Activated T-cell treated with anti-CD3 and anti-CD28 coated beads, Interleukin-2, amount 50 U/mL, for 24 hours (primary cell): Measurements from ENCODE around the gene SCMH1.

ENCODE experiments used
- DNase-seq: peaks from one replicate; pipeline ENCODE4 v3.0.0-alpha.2; 2020
- H3K27ac Mint-ChIP-seq: 2 replicates; pipeline ENCODE4 v1.8.0; 2020; ENCODE audit warnings: mild to moderate bottlenecking, mixed read lengths
- H3K27me3 Mint-ChIP-seq: 2 replicates; pipeline ENCODE4 v1.8.0; 2020; ENCODE audit warnings: mixed read lengths
- H3K36me3 Mint-ChIP-seq: 2 replicates; pipeline ENCODE4 v1.8.0; 2020; ENCODE audit warnings: low read depth, mixed read lengths
- H3K4me1 Mint-ChIP-seq: 2 replicates; pipeline ENCODE4 v1.8.0; 2020; ENCODE audit warnings: low read depth, mixed read lengths
- H3K4me3 Mint-ChIP-seq: 2 replicates; pipeline ENCODE4 v1.8.0; 2020; ENCODE audit warnings: mild to moderate bottlenecking, moderate library complexity, mixed read lengths
- H3K9me3 Mint-ChIP-seq: 2 replicates; pipeline ENCODE4 v1.8.0; 2020; ENCODE audit warnings: mixed read lengths

SCMH1 gene

DNA sequence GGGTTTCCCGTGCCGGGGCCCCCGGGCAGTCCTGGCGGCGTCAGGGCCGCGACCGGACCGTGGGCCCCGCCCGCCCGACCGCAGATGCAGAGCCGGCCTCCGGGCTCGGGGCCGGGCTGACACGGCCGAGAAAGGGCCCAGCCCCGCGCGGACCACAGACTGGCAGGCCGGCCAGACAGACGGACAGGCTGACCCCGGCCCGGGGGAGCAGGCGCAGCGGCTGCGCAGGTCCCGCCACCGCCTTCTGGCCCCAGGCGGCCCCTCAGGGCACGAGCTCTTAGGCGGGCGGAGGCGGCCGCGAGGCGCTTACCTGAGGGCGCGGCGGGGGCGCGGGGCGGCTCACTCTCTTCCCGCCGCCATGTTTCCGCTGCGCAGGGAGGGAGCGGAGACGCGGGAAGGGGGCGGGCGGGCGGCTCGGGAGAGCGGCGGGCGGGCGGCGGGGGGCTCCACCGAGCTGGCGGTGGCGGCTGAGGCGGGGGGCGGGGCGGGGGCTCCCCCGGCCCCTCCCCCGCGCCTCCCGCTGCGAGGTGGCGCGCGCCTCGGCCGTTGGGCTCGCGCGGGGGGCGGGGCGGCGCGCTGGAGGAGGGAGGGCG, at the start of gene SCMH1:
TSS of gene SCMH1 (minus strand) at position 558 of the 593 bp plus-strand sequence. CDS start 56,173 bp downstream, outside the sequence.
- H3K36me3 Mint-ChIP-seq, result peaks cover 5% of the 10 kb centered on the region
- peak within 1 kb of the TSS; percentile 89 for H3K27ac Mint-ChIP-seq
- H3K27me3 Mint-ChIP-seq, result no peaks in the 10 kb centered on the region
- peaks cover 26% of the 10 kb centered on the region for H3K4me1 Mint-ChIP-seq
- H3K4me3 Mint-ChIP-seq, result peak within 1 kb of the TSS; percentile 85
- peak; percentile 77 for DNase-seq
- H3K9me3 Mint-ChIP-seq, result no peaks in the 10 kb centered on the region

DNA sequence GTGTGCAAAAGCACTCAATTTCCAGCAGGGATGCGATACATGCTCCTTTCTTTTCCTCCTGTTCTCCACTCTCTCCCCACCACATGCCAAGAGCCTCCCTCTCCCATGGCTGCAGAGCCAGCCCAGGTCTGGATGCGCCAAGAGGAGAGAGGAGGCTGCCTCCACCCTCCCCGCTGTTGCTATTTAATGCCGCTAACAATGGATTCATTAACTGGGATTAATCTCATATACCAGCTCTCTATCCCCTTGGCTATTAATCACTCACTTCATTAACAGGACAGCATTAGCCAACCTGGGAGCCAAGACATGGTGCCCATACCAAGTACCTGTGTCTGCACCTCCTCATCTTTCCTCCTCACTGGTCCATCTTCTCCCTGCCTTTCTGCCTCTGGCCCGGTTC, 49.1 kb upstream of the SCMH1 start:
- H3K27me3 Mint-ChIP-seq, result peaks cover 51% of the 10 kb centered on the region
- H3K4me1 Mint-ChIP-seq, result no peaks in the 10 kb centered on the region
- H3K9me3 Mint-ChIP-seq, result no peaks in the 10 kb centered on the region
- no peak overlapping the region for H3K4me3 Mint-ChIP-seq
- no peak for DNase-seq
- H3K27ac Mint-ChIP-seq, result no peak overlapping the region
- H3K36me3 Mint-ChIP-seq, result no peaks in the 10 kb centered on the region

DNA sequence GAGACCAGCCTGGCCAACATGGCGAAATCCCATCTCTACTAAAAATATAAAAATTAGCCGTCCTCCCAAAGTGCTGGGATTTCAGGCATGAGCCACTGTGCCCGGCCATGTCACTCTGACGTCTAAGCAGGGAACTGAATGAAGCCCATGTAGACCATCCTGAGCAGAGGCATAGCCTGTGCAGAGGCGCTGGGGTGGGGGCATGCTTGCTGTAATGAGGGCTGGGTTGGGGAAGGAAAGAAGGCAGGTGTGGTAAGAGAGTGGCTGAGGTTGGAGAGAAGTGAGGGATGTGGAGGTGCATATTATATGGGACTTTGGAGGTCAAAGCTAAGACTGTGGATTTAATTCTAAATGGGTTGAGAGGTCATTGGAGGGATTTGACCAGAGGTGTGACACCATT, 47.1 kb upstream of the SCMH1 start:
- no peak for DNase-seq
- no peaks in the 10 kb centered on the region for H3K36me3 Mint-ChIP-seq
- no peaks in the 10 kb centered on the region for H3K9me3 Mint-ChIP-seq
- H3K27ac Mint-ChIP-seq, result no peak overlapping the region
- no peak overlapping the region for H3K4me3 Mint-ChIP-seq
- peaks cover 57% of the 10 kb centered on the region for H3K27me3 Mint-ChIP-seq
- H3K4me1 Mint-ChIP-seq, result no peaks in the 10 kb centered on the region

DNA sequence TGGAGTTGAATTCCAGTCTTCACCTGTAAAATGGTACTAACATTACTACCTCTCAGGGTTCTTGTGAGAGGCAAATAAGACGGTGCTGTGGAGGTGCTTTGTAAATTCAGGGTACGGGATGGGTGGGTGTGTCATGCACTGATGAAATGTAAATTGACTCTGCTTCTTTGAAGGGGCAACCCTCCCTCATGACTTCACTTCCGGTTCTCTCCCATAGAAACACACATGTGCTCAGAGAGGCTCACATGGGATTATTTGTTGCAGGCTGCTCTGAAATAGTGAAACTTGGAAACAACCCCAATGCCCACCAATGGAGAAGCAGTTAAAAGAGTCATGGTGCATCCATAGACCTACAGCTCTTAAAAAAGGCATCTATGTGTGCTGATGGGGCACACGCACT, 44.9 kb upstream of the SCMH1 start:
- Mint-ChIP-seq H3K4me3 (no peak overlapping the region), H3K27me3 (peaks cover 63% of the 10 kb centered on the region), H3K36me3 (no peaks in the 10 kb centered on the region), H3K27ac (no peak overlapping the region), H3K4me1 (no peaks in the 10 kb centered on the region), H3K9me3 (no peaks in the 10 kb centered on the region)
- no peak for DNase-seq

DNA sequence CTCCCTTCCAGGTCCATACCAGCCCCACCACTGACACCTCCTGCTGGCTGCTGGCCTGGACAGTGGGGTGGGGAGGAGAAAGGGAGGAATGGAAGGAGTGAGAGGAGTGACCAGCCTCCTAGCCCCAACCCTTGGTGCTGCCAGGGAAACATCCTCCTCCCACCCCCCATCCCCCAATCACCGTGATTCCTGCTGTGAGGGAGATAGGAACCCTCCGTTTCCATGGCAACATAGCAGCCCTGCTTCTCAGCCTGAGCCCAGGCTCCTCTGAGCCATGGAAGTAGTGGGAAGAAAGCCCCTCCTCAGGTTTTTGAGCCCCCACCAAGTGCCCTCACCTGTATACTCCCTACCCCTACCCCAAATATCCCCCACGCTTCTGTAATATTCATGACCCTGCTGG, 44.4 kb upstream of the SCMH1 start:
- H3K27me3 Mint-ChIP-seq, result peaks cover 64% of the 10 kb centered on the region
- H3K4me1 Mint-ChIP-seq, result no peaks in the 10 kb centered on the region
- no peaks in the 10 kb centered on the region for H3K36me3 Mint-ChIP-seq
- H3K27ac Mint-ChIP-seq, result no peak overlapping the region
- H3K9me3 Mint-ChIP-seq, result no peaks in the 10 kb centered on the region
- DNase-seq, result no peak
- H3K4me3 Mint-ChIP-seq, result no peak overlapping the region

DNA sequence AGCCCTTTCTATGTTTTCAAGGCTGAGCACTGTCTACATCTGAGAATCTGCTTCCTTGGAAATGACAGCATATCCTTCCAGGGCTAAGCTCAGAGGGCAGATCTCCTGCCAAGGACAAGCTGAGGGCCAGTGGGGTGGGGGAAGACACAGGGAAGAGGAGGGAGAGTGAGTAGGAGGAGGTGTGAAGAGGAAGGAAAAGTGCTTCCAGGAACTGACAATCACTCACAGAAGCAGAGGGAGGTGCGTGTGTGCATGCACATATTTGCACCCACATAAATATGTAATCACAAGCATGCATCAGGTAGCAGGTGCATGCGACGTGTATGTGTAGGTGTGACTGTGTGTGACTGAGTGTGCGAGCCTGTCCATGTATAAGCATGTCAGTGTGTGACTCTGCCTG, 43.7 kb upstream of the SCMH1 start:
- H3K4me3 Mint-ChIP-seq, result no peak overlapping the region
- H3K27me3 Mint-ChIP-seq, result peaks cover 61% of the 10 kb centered on the region
- H3K36me3 Mint-ChIP-seq, result no peaks in the 10 kb centered on the region
- no peak overlapping the region for H3K27ac Mint-ChIP-seq
- DNase-seq, result no peak
- no peaks in the 10 kb centered on the region for H3K4me1 Mint-ChIP-seq
- H3K9me3 Mint-ChIP-seq, result no peaks in the 10 kb centered on the region

DNA sequence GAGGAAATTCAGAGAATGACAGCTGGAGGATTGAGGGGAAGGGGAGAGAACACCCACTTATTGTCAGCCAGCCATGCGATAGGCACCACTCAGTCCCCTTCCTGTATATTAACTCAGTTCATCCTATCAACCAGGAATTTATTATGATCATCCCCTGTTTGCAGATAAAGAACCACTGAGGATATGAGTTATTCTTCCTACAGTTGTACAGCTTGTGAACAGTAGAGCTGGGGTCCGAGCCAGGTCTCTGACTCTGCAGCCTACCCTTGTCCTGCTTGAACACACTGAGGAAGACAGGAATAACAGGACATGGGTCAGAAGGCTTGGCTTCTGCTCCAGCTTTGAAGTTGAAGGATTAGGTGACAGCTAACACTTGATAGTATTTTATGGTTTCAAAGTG, 42.0 kb upstream of the SCMH1 start:
- DNase-seq, result no peak
- Mint-ChIP-seq H3K27ac (no peak overlapping the region), H3K4me3 (no peak overlapping the region), H3K9me3 (no peaks in the 10 kb centered on the region), H3K4me1 (no peaks in the 10 kb centered on the region), H3K36me3 (no peaks in the 10 kb centered on the region), H3K27me3 (peaks cover 50% of the 10 kb centered on the region)

DNA sequence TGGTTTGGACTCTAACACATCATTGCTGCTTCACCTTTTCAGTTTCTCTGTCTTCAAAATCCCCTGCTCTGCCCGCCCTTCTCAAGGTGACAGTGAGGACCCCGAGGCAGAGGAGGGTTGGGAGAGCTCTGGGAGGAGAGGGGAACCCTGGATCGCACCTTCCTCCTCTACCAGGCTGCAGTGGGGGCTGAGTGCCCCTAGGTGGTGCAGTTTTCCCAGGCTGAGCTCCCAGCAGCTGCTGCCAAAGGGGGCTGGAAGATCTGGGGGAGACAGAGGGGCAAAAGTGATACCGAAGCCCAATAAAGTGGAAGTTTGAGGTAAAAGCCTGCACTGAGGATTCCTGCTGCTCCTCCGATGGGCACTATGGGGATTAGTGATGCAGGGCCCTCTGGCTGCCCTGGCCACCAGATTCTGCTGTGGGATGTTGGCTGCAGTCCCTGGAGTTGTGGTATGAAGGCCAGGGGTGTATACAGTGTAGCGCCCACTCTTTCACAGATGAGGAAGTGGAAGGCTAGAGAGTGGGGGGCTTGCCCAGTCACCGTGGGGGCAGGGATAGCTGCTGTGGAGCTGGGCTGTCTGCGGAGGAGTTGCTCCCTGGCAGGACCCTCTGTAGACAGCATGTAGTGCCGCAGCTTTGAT, 40.7 kb upstream of the SCMH1 start:
- Mint-ChIP-seq H3K36me3 (no peaks in the 10 kb centered on the region), H3K27me3 (peaks cover 45% of the 10 kb centered on the region), H3K4me1 (no peaks in the 10 kb centered on the region), H3K4me3 (no peak overlapping the region), H3K27ac (no peak overlapping the region), H3K9me3 (no peaks in the 10 kb centered on the region)
- peak; percentile 52 for DNase-seq

DNA sequence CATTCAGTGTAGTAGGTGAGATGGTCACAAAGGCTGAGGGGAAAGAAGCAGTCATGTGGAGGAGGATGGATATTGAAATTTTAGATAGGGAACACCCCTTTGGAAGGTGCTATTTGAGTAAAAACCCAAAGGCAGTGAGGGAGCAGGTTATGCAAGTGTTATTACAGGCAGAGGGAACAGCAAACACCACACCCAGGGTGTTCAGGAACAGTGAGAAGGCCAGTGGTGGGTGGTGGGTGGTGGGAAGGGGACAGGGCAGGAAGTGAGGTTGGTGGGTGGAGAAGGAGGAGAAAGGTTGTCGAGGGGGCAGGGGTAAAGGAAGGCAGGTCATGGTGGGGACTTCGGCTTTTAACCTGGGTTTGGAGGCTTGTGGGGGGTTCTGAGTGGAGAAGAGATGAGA, 39.2 kb upstream of the SCMH1 start:
- no peaks in the 10 kb centered on the region for H3K9me3 Mint-ChIP-seq
- peaks cover 39% of the 10 kb centered on the region for H3K27me3 Mint-ChIP-seq
- H3K4me3 Mint-ChIP-seq, result no peak overlapping the region
- H3K27ac Mint-ChIP-seq, result no peak overlapping the region
- H3K36me3 Mint-ChIP-seq, result no peaks in the 10 kb centered on the region
- DNase-seq, result no peak
- no peaks in the 10 kb centered on the region for H3K4me1 Mint-ChIP-seq

DNA sequence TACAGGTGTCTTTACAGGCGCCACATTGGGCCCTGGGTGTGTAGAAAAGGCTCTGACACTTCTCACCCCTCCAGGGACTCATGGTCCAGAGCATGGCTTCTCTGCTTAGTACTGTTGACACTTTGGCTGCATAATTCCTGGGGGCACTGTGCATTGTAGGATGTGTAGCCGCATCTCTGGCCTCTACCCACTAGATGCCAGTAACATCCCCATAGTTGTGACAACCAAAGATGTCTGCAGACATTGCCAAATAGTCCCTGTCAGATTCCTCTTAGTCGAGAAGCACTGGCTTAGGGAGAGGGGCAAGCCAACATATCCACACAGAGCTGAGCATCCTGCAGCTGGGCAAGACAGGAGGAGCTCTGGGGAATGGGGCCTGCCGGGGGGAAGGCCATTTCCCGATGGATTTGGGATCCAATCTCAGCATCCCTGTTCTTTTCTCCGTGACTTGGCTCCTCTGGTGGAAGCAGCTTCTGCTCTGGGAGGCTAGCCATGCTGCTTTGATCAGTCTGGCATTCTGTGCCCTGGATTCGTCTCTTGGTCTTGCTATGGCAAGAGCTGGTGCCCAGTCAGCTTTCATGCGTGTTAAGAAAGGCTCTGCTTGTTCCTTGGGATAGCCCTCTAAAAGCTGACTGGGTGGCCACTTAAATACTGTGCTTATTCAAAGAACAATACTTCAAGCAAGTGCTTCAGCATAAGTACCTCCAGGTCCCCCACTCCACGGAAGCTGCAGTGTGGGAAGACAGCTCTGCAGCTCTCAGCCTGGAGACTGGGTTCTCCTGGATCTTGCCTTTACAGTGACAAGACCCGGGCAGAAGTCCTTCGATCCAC, 38.3 kb upstream of the SCMH1 start:
- H3K27ac Mint-ChIP-seq, result no peak overlapping the region
- H3K4me1 Mint-ChIP-seq, result no peaks in the 10 kb centered on the region
- no peak for DNase-seq
- no peaks in the 10 kb centered on the region for H3K36me3 Mint-ChIP-seq
- peaks cover 31% of the 10 kb centered on the region for H3K27me3 Mint-ChIP-seq
- H3K4me3 Mint-ChIP-seq, result no peak overlapping the region
- no peaks in the 10 kb centered on the region for H3K9me3 Mint-ChIP-seq

DNA sequence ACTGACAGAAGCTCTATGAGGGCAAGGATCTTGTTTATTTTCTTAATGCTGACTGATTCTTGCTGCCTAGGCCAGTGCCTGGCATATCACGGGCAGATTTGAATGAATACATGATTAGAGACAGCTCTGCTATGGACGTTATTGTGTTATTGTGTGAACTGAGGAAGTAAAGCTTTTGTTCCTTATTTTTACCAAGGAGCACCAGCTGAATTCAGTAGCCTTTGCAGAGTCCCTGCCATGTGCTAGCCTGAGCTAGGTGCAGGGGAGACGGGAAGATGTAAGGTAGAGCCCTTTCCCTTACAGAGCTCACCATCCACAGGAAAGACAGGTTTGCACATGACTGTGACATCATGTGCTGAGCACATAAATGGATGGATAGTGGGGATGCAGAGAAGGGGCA, 36.0 kb upstream of the SCMH1 start:
- H3K9me3 Mint-ChIP-seq, result no peaks in the 10 kb centered on the region
- DNase-seq, result no peak
- H3K4me3 Mint-ChIP-seq, result no peak overlapping the region
- peaks cover 26% of the 10 kb centered on the region for H3K27me3 Mint-ChIP-seq
- no peaks in the 10 kb centered on the region for H3K4me1 Mint-ChIP-seq
- no peaks in the 10 kb centered on the region for H3K36me3 Mint-ChIP-seq
- no peak overlapping the region for H3K27ac Mint-ChIP-seq

DNA sequence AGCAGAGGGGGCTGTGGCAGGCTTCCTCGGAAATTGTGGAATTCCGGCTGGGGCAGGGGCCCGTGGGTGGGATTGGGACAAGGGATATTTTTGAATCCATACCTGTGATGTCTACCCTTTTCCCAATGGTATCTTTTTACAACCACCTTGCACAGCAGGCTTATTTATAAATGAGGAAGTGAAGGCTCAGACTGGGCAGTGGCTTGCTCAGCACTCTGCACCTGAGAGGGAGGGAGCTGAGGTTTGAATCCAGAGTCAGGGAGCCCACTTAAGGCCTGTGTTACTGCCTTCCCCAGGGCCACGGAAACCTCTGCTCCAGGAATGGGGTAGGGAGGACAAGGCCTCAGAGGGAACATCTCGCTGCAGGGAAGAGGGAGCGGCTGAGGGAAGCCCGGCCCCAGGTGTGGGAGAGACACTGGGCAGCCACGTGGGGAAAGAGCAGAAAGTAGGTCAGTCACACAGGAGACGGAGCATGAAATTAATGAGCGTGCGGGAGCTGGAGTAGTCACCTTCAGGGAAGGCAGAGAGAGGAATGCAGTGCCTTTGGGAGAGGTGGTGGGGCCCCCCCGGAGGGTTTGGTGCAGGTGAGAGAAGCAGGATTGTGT, 35.4 kb upstream of the SCMH1 start:
- no peak for DNase-seq
- H3K27me3 Mint-ChIP-seq, result peaks cover 20% of the 10 kb centered on the region
- no peak overlapping the region for H3K27ac Mint-ChIP-seq
- no peaks in the 10 kb centered on the region for H3K4me1 Mint-ChIP-seq
- H3K36me3 Mint-ChIP-seq, result no peaks in the 10 kb centered on the region
- H3K4me3 Mint-ChIP-seq, result no peak overlapping the region
- no peaks in the 10 kb centered on the region for H3K9me3 Mint-ChIP-seq

DNA sequence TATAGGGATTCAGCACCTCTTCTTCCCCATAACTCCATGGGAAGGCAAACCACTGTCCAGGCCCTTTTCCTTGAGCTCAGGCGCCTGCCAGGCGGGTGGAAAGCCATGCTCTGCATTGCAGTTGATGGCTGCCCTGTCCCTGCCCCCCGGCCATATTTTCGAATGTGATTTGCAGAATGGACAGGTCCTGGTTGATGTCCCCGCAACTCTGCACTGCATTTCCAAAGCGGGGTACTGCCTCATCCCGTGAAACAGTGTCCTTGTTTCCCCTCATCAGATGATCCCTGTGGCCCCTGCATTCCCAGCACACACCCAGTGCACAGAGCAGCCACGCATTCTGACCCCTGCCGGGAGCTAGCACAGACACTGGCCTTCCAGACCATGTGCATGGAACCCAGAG, 33.7 kb upstream of the SCMH1 start:
- Mint-ChIP-seq H3K9me3 (no peaks in the 10 kb centered on the region), H3K27me3 (peaks cover 12% of the 10 kb centered on the region), H3K4me1 (no peaks in the 10 kb centered on the region), H3K36me3 (no peaks in the 10 kb centered on the region), H3K27ac (no peak overlapping the region), H3K4me3 (no peak overlapping the region)
- DNase-seq, result no peak

DNA sequence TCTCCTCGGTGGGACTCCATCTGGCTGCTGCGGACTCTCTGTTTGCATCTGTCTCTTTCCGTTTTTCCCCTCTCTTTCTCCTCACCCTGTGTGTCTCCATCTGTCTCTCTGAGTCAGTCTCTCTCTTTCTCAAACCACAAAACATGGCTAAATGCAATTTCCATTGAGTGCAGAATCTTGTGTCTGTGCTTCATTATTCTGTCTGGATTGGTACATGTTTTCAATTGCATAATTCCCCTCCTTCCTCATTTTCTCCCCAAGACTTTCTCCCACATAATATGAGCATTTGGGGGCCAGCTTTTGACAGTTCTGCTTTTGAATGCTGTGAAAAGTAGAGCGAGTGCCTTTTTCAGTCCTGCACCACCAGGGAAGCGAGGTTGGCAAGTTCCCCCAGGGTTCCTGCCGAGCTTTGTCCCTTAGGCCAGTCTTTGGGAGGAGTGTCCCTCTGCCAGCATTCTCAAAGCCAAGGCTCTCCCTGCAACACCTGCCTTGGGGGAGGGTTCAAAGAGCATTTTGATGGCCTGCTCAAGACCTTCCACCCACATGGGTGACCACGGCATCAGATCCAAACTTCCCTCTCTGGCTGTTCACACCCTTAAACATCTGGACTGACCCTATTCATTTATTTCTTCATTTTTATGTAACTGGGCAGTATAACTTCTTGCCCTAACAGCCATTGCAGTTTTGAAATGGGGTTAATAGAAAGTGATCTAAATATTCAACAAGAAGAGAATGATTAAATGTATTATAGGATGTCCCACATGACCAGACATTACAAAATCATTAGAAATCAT, 32.8 kb upstream of the SCMH1 start:
- Mint-ChIP-seq H3K4me1 (no peaks in the 10 kb centered on the region), H3K9me3 (no peaks in the 10 kb centered on the region), H3K27ac (no peak overlapping the region), H3K4me3 (no peak overlapping the region), H3K36me3 (no peaks in the 10 kb centered on the region), H3K27me3 (peaks cover 12% of the 10 kb centered on the region)
- DNase-seq, result no peak
